ENCODE data around the gene PTPRQ. TPM values are rescaled to one million over a fixed set of nuclear protein-coding genes. Genes with fewer than 3 reads are reported as not detected.

PTPRQ gene
- total RNA-seq, 1 experiment from 2014 or later: not detected

DNA sequence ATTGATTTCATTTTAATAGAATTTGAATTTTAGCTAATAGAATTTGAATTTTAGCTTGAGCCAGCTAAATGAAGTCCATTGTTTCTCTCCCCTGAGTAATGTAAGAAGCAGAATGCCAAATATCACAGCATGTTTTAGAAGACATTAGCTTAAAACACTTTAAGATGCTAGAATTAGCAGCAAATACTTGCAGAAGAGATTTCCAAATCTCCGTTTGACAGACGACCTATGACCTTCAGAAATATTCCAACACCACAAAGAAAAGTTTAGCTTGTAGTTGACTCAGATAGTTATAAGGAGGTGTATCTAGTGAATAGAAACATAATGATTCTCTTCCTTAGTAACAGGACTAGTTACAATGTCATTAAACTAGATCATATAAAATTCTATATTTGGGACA is 211.7 kb downstream of the PTPRQ start:
- no peak overlapping the region for H3K27ac ChIP-seq (ENCODE audit: low read length)
- no peaks in the 10 kb centered on the region for H3K4me1 ChIP-seq (ENCODE audit: control insufficient read depth, insufficient read depth, low read length)
- no TSS peak for BruUV-seq (replicated peaks)
- no peak for TF ChIP-seq REST (IDR thresholded peaks at IDR 0.05; ENCODE audit: insufficient read depth in 1 of 2, low read depth in 2 of 2, low read length in 1 of 2)
- no peak for TF ChIP-seq POLR2AphosphoS5 (IDR thresholded peaks at IDR 0.05; ENCODE audit: low read depth, low read length)
- TF ChIP-seq SIN3A (IDR thresholded peaks at IDR 0.05; ENCODE audit: borderline replicate concordance, insufficient read depth, low read depth, low read length): no peak
- TF ChIP-seq CTCF (IDR thresholded peaks at IDR 0.05): no peak
- TF ChIP-seq TCF7L2 (IDR thresholded peaks at IDR 0.05; ENCODE audit: low read depth, low read length): no peak
- H3K9me3 ChIP-seq (ENCODE audit: control insufficient read depth, insufficient read depth, low read depth, low read length): no peaks in the 10 kb centered on the region
- in situ Hi-C loops (cut with HindIII; ENCODE audit: low pct_unique_long_range_greater_than_20kb, low sequenced_read_pairs): no loop called here
- ChIA-PET POLR2A (no interaction called here), CTCF (no interaction called here)
- DNase-seq (ENCODE audit: low read depth, low spot score): no peak
- H3K27me3 ChIP-seq (ENCODE audit: control insufficient read depth, insufficient read depth, low read length): no peaks in the 10 kb centered on the region
- intact Hi-C loops (cut with micrococcal nuclease; ENCODE audit: unreplicated experiment): no loop called here
- no peak for ATAC-seq
- no peaks in the 10 kb centered on the region; the same call in 1 of the 2 replicates for H3K36me3 ChIP-seq (ENCODE audit: control insufficient read depth, insufficient read depth, low read length)
- no peak overlapping the region for H3K4me3 ChIP-seq (ENCODE audit: low read depth in 2 of 2, low read length in 2 of 2)

GRCh38 chr12:80659512-80660063 is 215.6 kb downstream of the PTPRQ start:
- no peaks in the 10 kb centered on the region for H3K27me3 ChIP-seq (ENCODE audit: control insufficient read depth, insufficient read depth, low read length)
- CTCF ChIA-PET: no interaction called here
- H3K27ac ChIP-seq (ENCODE audit: low read length): no peak overlapping the region
- H3K4me3 ChIP-seq (ENCODE audit: low read depth in 2 of 2, low read length in 2 of 2): no peak overlapping the region
- H3K4me1 ChIP-seq (ENCODE audit: control insufficient read depth, insufficient read depth, low read length): no peaks in the 10 kb centered on the region
- intact Hi-C loops (cut with micrococcal nuclease; ENCODE audit: unreplicated experiment): no loop called here
- no peaks in the 10 kb centered on the region for H3K36me3 ChIP-seq (ENCODE audit: control insufficient read depth, insufficient read depth, low read length)
- DNase-seq (ENCODE audit: low read depth, low spot score) (no peak), ATAC-seq (no peak)
- in situ Hi-C loops (cut with HindIII; ENCODE audit: low pct_unique_long_range_greater_than_20kb, low sequenced_read_pairs): no loop called here
- POLR2A ChIA-PET: no interaction called here
- no peaks in the 10 kb centered on the region for H3K9me3 ChIP-seq (ENCODE audit: control insufficient read depth, insufficient read depth, low read depth, low read length)
- no peak for TF ChIP-seq CTCF (IDR thresholded peaks at IDR 0.05)
- TF ChIP-seq POLR2AphosphoS5 (IDR thresholded peaks at IDR 0.05; ENCODE audit: low read depth, low read length): no peak
- no peak for TF ChIP-seq SIN3A (IDR thresholded peaks at IDR 0.05; ENCODE audit: borderline replicate concordance, insufficient read depth, low read depth, low read length)
- no peak for TF ChIP-seq TCF7L2 (IDR thresholded peaks at IDR 0.05; ENCODE audit: low read depth, low read length)
- TF ChIP-seq REST (IDR thresholded peaks at IDR 0.05; ENCODE audit: insufficient read depth in 1 of 2, low read depth in 2 of 2, low read length in 1 of 2): no peak
- no TSS peak for BruUV-seq (replicated peaks)

All from Panc1 (cell line).